ENCODE data around the gene PRELID2.

PRELID2 gene

GRCh38 chr5:145718956-145719355 is 116.2 kb downstream of the PRELID2 start:
- Histone ChIP-seq H3K36me3 (ENCODE audit: insufficient read depth, insufficient read length, low read length) (no peaks in the 10 kb centered on the region), H3K9ac (ENCODE audit: insufficient read length, low read depth) (no peak overlapping the region), H3K9me3 (ENCODE audit: insufficient read depth, low read length) (no peaks in the 10 kb centered on the region), H3K4me1 (ENCODE audit: insufficient read depth, insufficient read length) (no peaks in the 10 kb centered on the region), H3K27me3 (ENCODE audit: insufficient read depth, insufficient read length) (no peaks in the 10 kb centered on the region), H3K4me3 (ENCODE audit: insufficient read length, low read depth) (no peak overlapping the region)
- no peak for TF ChIP-seq YY1 (IDR thresholded peaks at IDR 0.05; ENCODE audit: insufficient read depth, insufficient read length)
- no peak for TF ChIP-seq SUZ12 (IDR thresholded peaks at IDR 0.05; ENCODE audit: extremely low read depth, insufficient read depth, insufficient read length)
- no peak for TF ChIP-seq ZNF274 (IDR thresholded peaks at IDR 0.05; ENCODE audit: low read depth, low read length)
- no peak for DNase-seq (ENCODE audit: low read depth, low spot score)

GRCh38 chr5:145715412-145715811 is 119.7 kb downstream of the PRELID2 start:
- Histone ChIP-seq H3K9me3 (ENCODE audit: insufficient read depth, low read length) (no peaks in the 10 kb centered on the region), H3K4me1 (ENCODE audit: insufficient read depth, insufficient read length) (no peaks in the 10 kb centered on the region), H3K36me3 (ENCODE audit: insufficient read depth, insufficient read length, low read length) (no peaks in the 10 kb centered on the region), H3K27me3 (ENCODE audit: insufficient read depth, insufficient read length) (no peaks in the 10 kb centered on the region), H3K4me3 (ENCODE audit: insufficient read length, low read depth) (no peak overlapping the region), H3K9ac (ENCODE audit: insufficient read length, low read depth) (no peak overlapping the region)
- TF ChIP-seq YY1 (IDR thresholded peaks at IDR 0.05; ENCODE audit: insufficient read depth, insufficient read length): no peak
- TF ChIP-seq ZNF274 (IDR thresholded peaks at IDR 0.05; ENCODE audit: low read depth, low read length): no peak
- TF ChIP-seq SUZ12 (IDR thresholded peaks at IDR 0.05; ENCODE audit: extremely low read depth, insufficient read depth, insufficient read length): no peak
- DNase-seq (ENCODE audit: low read depth, low spot score): no peak

DNA sequence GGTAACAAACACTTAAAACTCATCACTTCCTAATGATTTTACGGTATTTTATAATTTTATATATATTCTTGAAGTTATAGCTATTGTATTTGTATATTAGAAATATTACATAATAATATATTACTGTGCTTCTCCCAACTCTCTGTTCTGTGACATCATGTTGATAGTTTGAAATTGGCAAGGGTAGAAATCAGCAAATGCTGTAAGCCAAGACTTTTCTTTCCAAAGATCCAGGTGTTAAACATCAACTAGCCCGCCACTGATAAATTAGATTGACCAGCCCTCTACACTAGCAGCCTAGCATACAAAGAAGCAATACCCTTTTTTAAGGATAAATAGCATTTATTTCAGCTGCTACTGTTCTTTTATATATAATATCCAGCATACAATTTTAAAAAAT is 122.9 kb downstream of the PRELID2 start:
- H3K4me1 ChIP-seq (ENCODE audit: insufficient read depth, insufficient read length): no peaks in the 10 kb centered on the region
- DNase-seq (ENCODE audit: low read depth, low spot score): no peak
- no peak overlapping the region for H3K4me3 ChIP-seq (ENCODE audit: insufficient read length, low read depth)
- TF ChIP-seq ZNF274 (IDR thresholded peaks at IDR 0.05; ENCODE audit: low read depth, low read length) (no peak), SUZ12 (IDR thresholded peaks at IDR 0.05; ENCODE audit: extremely low read depth, insufficient read depth, insufficient read length) (no peak), YY1 (IDR thresholded peaks at IDR 0.05; ENCODE audit: insufficient read depth, insufficient read length) (no peak)
- no peaks in the 10 kb centered on the region for H3K36me3 ChIP-seq (ENCODE audit: insufficient read depth, insufficient read length, low read length)
- no peak overlapping the region for H3K9ac ChIP-seq (ENCODE audit: insufficient read length, low read depth)
- H3K9me3 ChIP-seq (ENCODE audit: insufficient read depth, low read length): no peaks in the 10 kb centered on the region
- no peaks in the 10 kb centered on the region for H3K27me3 ChIP-seq (ENCODE audit: insufficient read depth, insufficient read length)

DNA sequence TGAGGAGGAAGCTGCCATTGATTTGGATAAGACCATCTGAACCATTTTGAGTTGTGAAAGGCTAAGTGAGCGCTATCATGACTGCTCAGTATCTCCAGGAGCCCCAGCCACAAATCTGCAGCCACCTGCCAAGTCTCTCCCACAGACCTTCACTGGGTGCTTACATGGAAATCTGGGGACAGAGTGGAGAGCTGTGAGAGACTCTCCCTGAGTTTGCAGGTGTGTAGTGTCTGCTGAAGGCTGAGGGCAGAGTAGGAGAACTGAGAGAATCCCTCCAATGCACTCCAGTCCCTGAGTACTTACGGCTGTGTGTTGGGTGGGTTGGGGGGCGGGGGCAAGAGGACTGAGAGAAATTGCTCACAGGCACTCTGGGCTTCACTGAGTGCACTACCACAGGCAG is 123.7 kb downstream of the PRELID2 start:
- TF ChIP-seq SUZ12 (IDR thresholded peaks at IDR 0.05; ENCODE audit: extremely low read depth, insufficient read depth, insufficient read length): no peak
- no peak for TF ChIP-seq ZNF274 (IDR thresholded peaks at IDR 0.05; ENCODE audit: low read depth, low read length)
- TF ChIP-seq YY1 (IDR thresholded peaks at IDR 0.05; ENCODE audit: insufficient read depth, insufficient read length): no peak
- H3K27me3 ChIP-seq (ENCODE audit: insufficient read depth, insufficient read length): no peaks in the 10 kb centered on the region
- no peak overlapping the region for H3K4me3 ChIP-seq (ENCODE audit: insufficient read length, low read depth)
- no peaks in the 10 kb centered on the region for H3K36me3 ChIP-seq (ENCODE audit: insufficient read depth, insufficient read length, low read length)
- no peak for DNase-seq (ENCODE audit: low read depth, low spot score)
- H3K4me1 ChIP-seq (ENCODE audit: insufficient read depth, insufficient read length): no peaks in the 10 kb centered on the region
- no peak overlapping the region for H3K9ac ChIP-seq (ENCODE audit: insufficient read length, low read depth)
- H3K9me3 ChIP-seq (ENCODE audit: insufficient read depth, low read length): no peaks in the 10 kb centered on the region
